Measurements from ENCODE around the gene ACTR3. TPM values are rescaled to one million over a fixed set of nuclear protein-coding genes. Genes with fewer than 3 reads are reported as not detected.

The ACTR3 gene
- total RNA-seq, 1 experiment from 2014 or later, result 402 TPM

- no peak for DNase-seq (ENCODE audit: low spot score)
These were observed 112.0 kb downstream of the ACTR3 start for GRCh38 chr2:114001937-114002336.

DNA sequence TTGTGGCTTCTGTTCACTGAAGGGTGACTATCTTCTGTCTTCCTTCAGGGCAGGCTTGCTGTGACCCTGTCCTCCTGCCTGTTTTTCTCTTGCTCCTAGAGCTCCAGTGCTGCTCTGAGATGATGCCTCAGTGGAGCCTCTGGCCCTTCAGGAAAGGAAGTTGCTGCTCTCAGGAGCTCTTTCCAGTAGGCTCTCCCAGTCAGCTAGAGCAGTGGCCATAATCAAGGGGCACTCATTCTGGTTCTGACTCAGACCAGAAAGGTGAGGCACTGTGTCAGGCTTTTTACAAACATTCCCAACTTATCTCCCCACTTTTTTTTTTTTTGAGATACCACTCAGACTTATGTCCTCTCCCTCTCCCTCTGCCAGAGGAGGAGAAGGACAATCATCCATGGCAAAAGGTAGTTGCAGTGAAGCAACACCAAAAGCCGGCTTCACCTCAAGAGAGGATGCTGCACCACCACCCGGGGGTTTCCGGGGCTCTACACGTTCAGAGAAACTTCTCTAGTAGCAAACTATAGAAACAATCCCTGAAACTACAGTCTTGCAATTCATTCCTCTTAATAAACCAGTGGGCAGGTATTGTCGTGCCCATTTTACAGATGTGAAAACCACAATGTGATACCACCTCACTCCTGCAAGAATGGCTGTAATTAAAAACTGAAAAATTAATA is 115.4 kb downstream of the ACTR3 start:
- no peak for DNase-seq (ENCODE audit: low spot score)

GRCh38 chr2:114006460-114006859 is 116.6 kb downstream of the ACTR3 start:
- no peak for DNase-seq (ENCODE audit: low spot score)

- no peak for DNase-seq (ENCODE audit: low spot score)
These were observed 117.5 kb downstream of the ACTR3 start for GRCh38 chr2:114007436-114007835.

DNA sequence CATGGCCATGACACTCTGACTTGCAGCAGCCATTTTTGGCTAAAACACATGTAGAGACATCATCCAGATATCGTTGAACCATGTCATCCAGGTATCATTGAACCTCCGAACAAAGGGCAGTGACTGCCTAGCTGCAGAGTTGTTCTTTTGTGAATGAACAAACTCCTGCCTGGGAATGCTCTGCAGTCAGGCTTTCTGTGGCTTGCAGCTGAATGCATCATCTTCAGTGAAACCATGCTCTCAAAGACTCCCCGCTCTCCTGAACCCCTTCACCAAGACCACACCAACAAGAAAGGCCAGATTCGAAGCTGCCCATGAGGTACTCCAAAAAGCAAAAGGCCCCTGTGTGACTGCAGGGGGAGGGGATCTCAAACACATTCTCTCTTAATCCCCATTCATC is 118.8 kb downstream of the ACTR3 start:
- DNase-seq (ENCODE audit: low spot score), result no peak

DNA sequence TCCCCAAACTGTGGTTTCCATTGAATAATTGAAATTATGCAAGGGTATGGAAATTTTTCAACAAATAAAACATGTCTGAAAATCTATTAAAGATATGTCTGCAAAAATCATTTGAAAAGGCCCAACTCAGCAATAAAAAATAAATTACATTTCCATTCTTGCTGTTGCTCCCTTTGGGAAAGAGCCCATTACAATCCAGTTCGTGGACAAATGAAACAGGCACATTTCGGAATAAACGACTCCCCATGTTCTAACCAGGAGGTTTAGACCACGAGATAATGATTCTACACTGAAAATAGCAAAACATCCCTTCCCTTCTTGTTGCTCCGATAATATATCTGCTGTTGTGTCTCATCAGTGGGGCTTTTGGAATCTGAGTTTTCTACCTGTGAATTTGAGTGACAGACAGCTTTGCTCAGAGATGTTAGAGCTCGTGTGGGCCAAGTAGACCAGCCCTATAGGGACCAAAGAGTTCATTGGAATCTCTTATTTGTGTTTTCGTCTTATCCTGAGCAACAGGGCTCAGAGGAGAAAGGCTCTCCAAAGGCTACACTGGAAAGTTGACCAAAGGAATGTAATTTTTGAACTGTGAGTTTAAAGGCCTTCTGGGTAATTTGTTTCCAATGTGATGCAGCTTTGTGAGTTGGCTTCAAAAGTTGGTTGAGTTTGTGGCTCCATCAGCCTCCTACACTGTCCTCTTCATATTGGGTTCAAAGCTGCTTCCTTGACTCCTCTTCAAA is 119.5 kb downstream of the ACTR3 start:
- no peak for DNase-seq (ENCODE audit: low spot score)

DNA sequence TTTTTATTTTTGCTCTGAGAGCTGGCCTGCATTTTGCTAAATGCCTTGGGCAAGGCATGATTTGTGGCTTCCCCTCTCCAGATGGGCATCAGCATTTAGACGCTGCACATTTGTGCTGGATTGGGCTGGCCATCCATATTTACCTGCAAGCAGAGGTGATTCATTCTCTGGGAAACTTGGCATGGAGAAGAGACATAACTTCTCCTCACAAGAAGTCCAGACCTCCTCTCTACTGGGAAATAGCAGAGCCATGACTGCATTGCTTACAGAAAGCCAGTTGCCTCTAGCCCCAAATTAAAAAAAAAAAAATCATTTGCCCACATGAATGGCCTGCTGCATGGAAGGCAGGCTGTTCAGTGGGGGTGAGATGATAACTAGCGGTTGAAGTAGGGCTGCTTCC is 120.1 kb downstream of the ACTR3 start:
- DNase-seq (ENCODE audit: low spot score), result no peak

DNA sequence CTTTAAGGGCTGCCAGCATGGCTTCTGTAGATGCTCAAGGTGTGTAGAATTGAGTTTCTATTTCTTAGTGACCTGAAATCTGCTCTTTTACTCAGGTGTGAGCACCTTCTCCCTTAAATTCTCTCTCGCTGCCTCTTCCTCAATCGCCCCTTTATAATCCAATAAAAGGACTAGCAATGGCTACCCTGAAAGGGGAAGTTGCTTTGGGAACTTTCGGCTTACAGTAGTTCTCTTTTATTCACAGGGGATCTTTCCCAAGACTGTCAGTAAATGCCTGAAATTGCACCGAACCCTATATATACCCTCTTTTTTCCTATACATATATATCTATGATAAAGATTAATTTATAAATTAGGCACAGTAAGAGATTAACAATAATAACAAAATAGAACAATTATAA is 121.8 kb downstream of the ACTR3 start:
- DNase-seq (ENCODE audit: low spot score), result no peak

Other genes starting within 250 kb of the ACTR3 start
- 82.8 and 90.9 TPM in 2 replicates for gene SLC35F5, start 133.4 kb upstream of the ACTR3 start, total RNA-seq (2014; rRNA removed; shearing (Covaris generic))